NT2/D1 (cell line): ENCODE data around the gene GABRA5.

Source experiments
- SUZ12 ChIP-seq: IDR thresholded peaks from 2 replicates; pipeline ENCODE4 v1.6.1; 2011; ENCODE audit not compliant: insufficient read length, insufficient read depth; ENCODE audit errors: extremely low read depth
- ZNF274 ChIP-seq: IDR thresholded peaks from 2 replicates; pipeline ENCODE4 v1.6.1; 2011; ENCODE audit warnings: mild to moderate bottlenecking, low read depth, low read length

DNA sequence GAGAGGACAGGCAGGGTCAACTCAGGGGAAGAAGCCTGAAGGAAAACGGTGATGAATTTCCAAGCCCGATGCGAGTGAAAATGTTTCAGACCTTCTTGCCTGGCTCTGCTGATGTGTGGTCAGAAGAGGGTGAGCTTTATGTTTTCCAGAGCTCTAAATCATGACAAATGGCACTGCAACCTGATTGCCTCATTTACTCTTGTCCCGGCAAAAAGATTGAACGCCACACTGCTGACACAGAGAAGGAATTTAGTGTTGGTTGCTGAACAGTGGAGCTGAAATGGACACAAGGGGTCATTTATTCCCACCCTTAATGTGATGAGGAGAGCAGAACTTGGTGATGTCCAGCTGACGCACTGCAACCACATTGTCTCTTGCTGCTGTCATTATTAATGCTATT, 68.0 kb downstream of the GABRA5 start:
- TF ChIP-seq SUZ12 (no peak), ZNF274 (no peak)
